ENCODE results near the gene ACSL3. TPM values are rescaled to one million over a fixed set of nuclear protein-coding genes. Genes with fewer than 3 reads are reported as not detected.

The ACSL3 gene
- total RNA-seq, result 201 and 220 TPM in 2 replicates

DNA sequence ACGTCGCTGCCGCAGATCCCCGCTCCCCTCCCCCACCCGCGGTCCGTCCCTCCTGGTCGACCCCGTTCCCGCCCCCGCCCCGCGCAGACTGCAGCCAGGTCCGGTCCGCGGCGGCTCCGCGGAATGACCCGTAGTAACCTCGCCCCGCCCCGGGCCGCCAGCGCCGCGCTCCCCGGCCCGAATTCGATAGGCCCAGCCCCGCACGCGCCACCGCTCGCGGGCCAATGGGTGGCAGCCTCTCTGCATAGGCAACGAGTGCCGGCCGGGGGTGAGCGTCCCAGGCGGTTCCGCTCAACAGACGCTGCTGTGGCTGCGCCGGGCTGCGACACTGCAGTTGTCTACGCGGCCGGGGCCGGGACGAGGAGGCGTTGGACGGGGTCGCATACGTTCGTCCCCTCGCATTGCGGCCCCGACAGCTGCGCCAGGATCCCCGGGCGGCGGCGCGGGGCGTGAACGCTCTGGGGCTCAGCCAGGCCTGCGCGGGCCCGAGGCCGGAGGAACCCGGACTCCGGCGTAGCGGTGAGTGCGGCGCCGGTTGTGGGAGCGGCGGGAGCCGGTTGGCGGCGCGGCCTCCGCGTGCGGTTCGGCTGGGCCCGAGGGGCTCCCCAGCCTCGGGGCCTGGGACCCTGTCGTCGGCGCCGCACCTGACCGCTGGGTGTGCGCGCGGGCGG, at the start of gene ACSL3:
Gene ACSL3 (plus strand): TSS at position 297 of the 671 bp plus-strand sequence. CDS start 47,737 bp downstream, outside the sequence.

Other genes starting within 250 kb of the ACSL3 start
- gene FARSB, start 204.9 kb upstream of the ACSL3 start, total RNA-seq, result 26.5 and 33.7 TPM in 2 replicates
- gene MOGAT1, start 189.4 kb upstream of the ACSL3 start, total RNA-seq, result not detected in 2 replicates
- gene KCNE4, start 191.2 kb downstream of the ACSL3 start, total RNA-seq, result under 0.01 and 0.18 TPM in 2 replicates

Data from myometrial cell (primary cell).